Upper lobe of right lung (tissue), 1 donor: ENCODE data around the gene DDX50. TPM values are rescaled to one million over a fixed set of nuclear protein-coding genes. Genes with fewer than 3 reads are reported as not detected.

Source experiments
- ATAC-seq: fragments of 200-7000 bp; cut with Tn5 transposase; one replicate; pipeline ENCODE4 v1.9.1; 2020; ENCODE audit warnings: mild to moderate bottlenecking, moderate library complexity
- DNase-seq: peaks from one replicate; pipeline ENCODE4 v3.0.0-alpha.2; 2020
- H3K27ac ChIP-seq: fragments of 200-600 bp; one replicate; pipeline ENCODE4 v1.8.0; 2022
- H3K27me3 ChIP-seq: fragments of 200-600 bp; one replicate; pipeline ENCODE4 v1.8.0; 2022; ENCODE audit warnings: mild to moderate bottlenecking
- H3K36me3 ChIP-seq: fragments of 200-600 bp; one replicate; pipeline ENCODE4 v1.8.0; 2022
- H3K4me1 ChIP-seq: fragments of 200-600 bp; one replicate; pipeline ENCODE4 v1.8.0; 2022
- H3K4me3 ChIP-seq: fragments of 200-600 bp; one replicate; pipeline ENCODE4 v1.8.0; 2022; ENCODE audit warnings: mild to moderate bottlenecking
- H3K9me3 ChIP-seq: fragments of 200-600 bp; one replicate; pipeline ENCODE4 v1.8.0; 2022
- intact Hi-C: fragments of 100-400 bp; cut with DNase I; formaldehyde crosslinking; loops from one replicate; pipeline ENCODE4 v1.11.0; 2022
- total RNA-seq: library from RNA; stranded (reverse); fragmentation: NEBNext Ultra II Directional; extraction: Animal tissue kit (Norgen Biotek cat#: 25700); gene quantifications from one replicate; pipeline ENCODE4 v1.2.1, GENCODE V29; 2021
- TF ChIP-seq, protein P1 (sequence below): fragments of 200-600 bp; IDR thresholded peaks from one replicate; pipeline ENCODE4 v1.8.0; 2022; ENCODE audit warnings: antibody characterized with exemption
- donor health status: DM: no; HTN: yes; CAD: no; lungs with severe emphysema.

Gene DDX50
- total RNA-seq, 1 donor from 2014 or later, result 26.1 TPM

DNA sequence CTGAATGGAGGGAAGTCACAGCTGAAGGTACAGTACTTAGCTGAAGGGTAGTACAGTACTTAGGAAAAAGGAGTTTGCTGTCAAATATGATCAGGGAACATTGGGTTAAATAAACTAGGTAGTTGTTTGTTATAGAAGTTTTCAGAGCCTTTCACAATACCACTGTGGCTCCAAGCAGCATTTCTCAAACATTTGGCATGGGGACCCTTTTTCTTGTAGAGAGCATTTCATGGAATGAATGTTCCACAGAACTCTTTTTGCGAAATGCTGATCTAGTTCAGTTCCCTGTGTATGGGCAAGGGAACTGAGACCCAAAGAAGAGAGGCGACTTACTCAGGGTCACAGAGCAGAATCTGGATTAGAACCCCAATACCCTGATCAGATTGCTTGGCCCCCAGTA lies 31.5 kb upstream of the DDX50 start:
- TF ChIP-seq, protein P1, sequence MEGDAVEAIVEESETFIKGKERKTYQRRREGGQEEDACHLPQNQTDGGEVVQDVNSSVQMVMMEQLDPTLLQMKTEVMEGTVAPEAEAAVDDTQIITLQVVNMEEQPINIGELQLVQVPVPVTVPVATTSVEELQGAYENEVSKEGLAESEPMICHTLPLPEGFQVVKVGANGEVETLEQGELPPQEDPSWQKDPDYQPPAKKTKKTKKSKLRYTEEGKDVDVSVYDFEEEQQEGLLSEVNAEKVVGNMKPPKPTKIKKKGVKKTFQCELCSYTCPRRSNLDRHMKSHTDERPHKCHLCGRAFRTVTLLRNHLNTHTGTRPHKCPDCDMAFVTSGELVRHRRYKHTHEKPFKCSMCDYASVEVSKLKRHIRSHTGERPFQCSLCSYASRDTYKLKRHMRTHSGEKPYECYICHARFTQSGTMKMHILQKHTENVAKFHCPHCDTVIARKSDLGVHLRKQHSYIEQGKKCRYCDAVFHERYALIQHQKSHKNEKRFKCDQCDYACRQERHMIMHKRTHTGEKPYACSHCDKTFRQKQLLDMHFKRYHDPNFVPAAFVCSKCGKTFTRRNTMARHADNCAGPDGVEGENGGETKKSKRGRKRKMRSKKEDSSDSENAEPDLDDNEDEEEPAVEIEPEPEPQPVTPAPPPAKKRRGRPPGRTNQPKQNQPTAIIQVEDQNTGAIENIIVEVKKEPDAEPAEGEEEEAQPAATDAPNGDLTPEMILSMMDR, result no peak
- ATAC-seq, result no peak
- Histone ChIP-seq H3K9me3 (no peaks in the 10 kb centered on the region), H3K4me1 (no peaks in the 10 kb centered on the region), H3K27me3 (no peaks in the 10 kb centered on the region), H3K27ac (no peak overlapping the region), H3K36me3 (no peaks in the 10 kb centered on the region), H3K4me3 (no peak overlapping the region)
- intact Hi-C loops, result no loop called here
- no peak for DNase-seq

DNA sequence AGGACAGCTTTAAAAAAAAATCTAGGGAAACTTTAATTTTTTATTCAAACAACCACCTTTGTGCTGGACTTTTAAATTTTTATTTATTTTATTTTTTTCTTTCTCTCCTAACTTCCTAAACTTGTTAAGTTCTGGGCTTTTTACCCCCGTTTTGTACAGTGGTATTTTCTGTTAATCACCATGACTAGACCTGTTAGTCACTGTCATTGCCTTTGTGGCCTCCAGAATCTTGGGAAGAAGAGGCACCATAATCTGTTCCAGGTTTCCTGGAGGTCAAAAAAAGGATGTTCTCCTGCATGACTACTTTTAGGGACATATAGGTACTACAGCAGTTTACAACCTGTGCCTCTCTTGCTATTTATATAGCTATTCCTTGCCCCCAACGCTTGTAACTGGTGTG lies 31.1 kb upstream of the DDX50 start:
- no peak overlapping the region for H3K27ac ChIP-seq
- no peak for ATAC-seq

DNA sequence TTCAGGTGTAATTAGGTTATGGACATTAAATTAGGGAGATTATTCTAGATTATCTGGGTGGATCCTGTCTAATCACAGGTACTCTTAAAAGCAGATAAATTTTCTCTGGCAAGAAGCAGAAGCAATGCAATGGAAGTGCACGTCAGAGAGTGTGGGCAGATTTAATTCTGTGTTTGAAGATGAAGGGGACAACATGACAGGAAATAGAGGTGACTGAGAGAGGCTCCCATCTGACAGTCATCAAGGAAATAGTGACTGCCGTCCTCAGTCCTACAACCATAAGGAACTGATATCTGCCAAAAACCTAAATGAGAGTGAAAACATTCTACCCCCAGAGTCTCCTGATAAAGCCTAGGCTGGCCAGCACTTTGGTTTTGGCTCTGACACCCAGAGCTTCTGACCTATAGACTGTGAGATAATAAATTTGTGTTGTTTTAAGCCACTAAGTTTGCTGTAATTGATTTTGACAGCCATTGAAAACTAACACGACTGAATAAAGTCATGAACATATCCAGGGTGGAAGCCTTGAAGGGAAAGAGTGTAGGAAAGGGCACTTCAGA lies 30.5 kb upstream of the DDX50 start:
- ATAC-seq, result no peak
- Histone ChIP-seq H3K9me3 (no peaks in the 10 kb centered on the region), H3K27ac (peak overlapping the region; percentile 6), H3K4me3 (no peak overlapping the region), H3K27me3 (no peaks in the 10 kb centered on the region), H3K36me3 (no peaks in the 10 kb centered on the region), H3K4me1 (no peaks in the 10 kb centered on the region)
- TF ChIP-seq, protein P1, result no peak
- intact Hi-C loops, result no loop called here
- DNase-seq, result no peak

More for the DNA sequence above, 31.1 kb upstream of the DDX50 start:
- TF ChIP-seq, protein P1, result no peak
- H3K9me3 ChIP-seq, result no peaks in the 10 kb centered on the region
- H3K4me3 ChIP-seq, result no peak overlapping the region
- no peaks in the 10 kb centered on the region for H3K4me1 ChIP-seq
- intact Hi-C loops, result no loop called here
- no peaks in the 10 kb centered on the region for H3K27me3 ChIP-seq
- no peak for DNase-seq
- no peaks in the 10 kb centered on the region for H3K36me3 ChIP-seq

DNA sequence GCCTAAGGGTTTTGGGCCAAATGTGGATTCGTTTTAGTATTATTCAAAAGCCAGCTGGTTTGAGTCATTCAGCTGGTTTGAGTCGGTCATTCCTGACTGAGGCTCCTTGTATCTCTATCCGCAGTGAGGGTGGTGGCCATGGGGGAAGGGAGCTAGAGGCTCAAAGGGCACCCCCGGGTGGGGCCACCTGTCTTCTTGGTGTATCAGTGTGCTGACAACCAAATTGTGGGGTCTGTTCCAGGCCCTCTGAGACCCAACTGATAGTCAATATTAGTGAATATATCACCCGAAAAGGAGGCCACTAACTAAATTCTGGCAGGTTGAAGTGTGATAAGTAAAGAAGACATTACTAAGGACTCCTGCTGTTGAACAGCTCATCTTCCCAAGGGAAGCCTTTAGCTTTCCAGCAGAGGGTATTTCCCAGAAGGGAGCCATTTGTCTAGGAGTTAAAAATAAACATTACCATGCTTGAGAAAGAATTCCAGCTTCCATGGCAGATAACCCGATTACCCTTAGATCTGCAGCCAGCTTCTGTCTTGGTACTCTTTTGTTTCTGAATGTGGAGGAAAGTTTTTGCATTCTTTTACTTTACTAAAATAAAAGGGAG lies 29.9 kb upstream of the DDX50 start:
- H3K9me3 ChIP-seq, result no peaks in the 10 kb centered on the region
- intact Hi-C loops, result no loop called here
- no peaks in the 10 kb centered on the region for H3K27me3 ChIP-seq
- H3K27ac ChIP-seq, result peak overlapping the region; percentile 6
- no peak overlapping the region for H3K4me3 ChIP-seq
- ATAC-seq (no peak), DNase-seq (no peak)
- H3K4me1 ChIP-seq, result no peaks in the 10 kb centered on the region
- TF ChIP-seq, protein P1, result no peak
- H3K36me3 ChIP-seq, result no peaks in the 10 kb centered on the region

DNA sequence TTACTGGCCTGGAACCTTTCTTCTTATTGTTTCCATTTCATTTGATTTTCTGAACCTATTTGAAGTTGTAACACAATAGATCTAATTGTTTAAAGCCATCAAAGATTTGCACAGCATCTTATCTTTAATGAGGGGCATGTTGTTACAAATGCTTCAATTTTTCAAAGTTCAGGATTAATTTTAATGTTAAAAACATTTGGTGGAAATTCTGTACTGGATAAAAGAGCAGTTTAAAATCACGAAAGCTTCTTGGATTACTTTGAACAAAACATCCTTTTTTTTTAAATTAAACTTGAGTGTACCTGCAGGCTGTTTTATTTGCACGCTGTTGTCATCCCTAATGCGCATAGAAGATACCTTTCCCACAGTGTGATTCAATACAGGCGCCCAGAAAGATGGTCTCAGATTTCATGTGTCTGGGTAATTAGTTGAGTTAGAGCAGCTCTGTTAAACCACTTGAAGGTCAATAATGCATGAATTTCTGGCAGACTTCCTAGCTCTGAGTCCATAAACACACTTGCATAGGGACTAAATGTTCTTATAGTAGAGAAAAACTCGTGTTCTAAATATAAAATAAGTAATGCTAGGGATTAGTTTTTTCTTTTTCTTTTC lies 29.3 kb upstream of the DDX50 start:
- DNase-seq (no peak), ATAC-seq (no peak)
- no peaks in the 10 kb centered on the region for H3K9me3 ChIP-seq
- no peak overlapping the region for H3K4me3 ChIP-seq
- TF ChIP-seq, protein P1, result no peak
- H3K36me3 ChIP-seq, result no peaks in the 10 kb centered on the region
- H3K27ac ChIP-seq, result no peak overlapping the region
- no peaks in the 10 kb centered on the region for H3K27me3 ChIP-seq
- H3K4me1 ChIP-seq, result no peaks in the 10 kb centered on the region
- intact Hi-C loops, result no loop called here
